ENCODE measurements around the gene GRIA2.

The GRIA2 gene

GRCh38 chr4:157265281-157265680, 44.8 kb downstream of the GRIA2 start:
- Histone ChIP-seq H3K4me3 (ENCODE audit: low read depth, low read length) (no peak overlapping the region), H3K27me3 (ENCODE audit: control insufficient read depth, insufficient read depth, low read length) (no peaks in the 10 kb centered on the region), H3K9me3 (ENCODE audit: control insufficient read depth, insufficient read depth, low read length) (no peaks in the 10 kb centered on the region), H3K36me3 (ENCODE audit: control insufficient read depth, insufficient read depth, low read length) (no peaks in the 10 kb centered on the region), H3K4me1 (ENCODE audit: control insufficient read depth, insufficient read depth, low read length) (no peaks in the 10 kb centered on the region), H3K9ac (ENCODE audit: low read depth, low read length) (no peak overlapping the region)

- peaks cover 3% of the 10 kb centered on the region for H3K4me1 ChIP-seq (ENCODE audit: control insufficient read depth, insufficient read depth, low read length)
- H3K4me3 ChIP-seq (ENCODE audit: low read depth, low read length): no peak overlapping the region
- H3K27me3 ChIP-seq (ENCODE audit: control insufficient read depth, insufficient read depth, low read length): no peaks in the 10 kb centered on the region
- no peak overlapping the region for H3K9ac ChIP-seq (ENCODE audit: low read depth, low read length)
- no peaks in the 10 kb centered on the region for H3K36me3 ChIP-seq (ENCODE audit: control insufficient read depth, insufficient read depth, low read length)
- no peaks in the 10 kb centered on the region for H3K9me3 ChIP-seq (ENCODE audit: control insufficient read depth, insufficient read depth, low read length)
Observed at GRCh38 chr4:157270108-157270507, 49.6 kb downstream of the GRIA2 start.

- H3K4me3 ChIP-seq (ENCODE audit: low read depth, low read length): no peak overlapping the region
- H3K9me3 ChIP-seq (ENCODE audit: control insufficient read depth, insufficient read depth, low read length): no peaks in the 10 kb centered on the region
- H3K4me1 ChIP-seq (ENCODE audit: control insufficient read depth, insufficient read depth, low read length): peaks cover 3% of the 10 kb centered on the region
- H3K9ac ChIP-seq (ENCODE audit: low read depth, low read length): no peak overlapping the region
- no peaks in the 10 kb centered on the region for H3K27me3 ChIP-seq (ENCODE audit: control insufficient read depth, insufficient read depth, low read length)
- H3K36me3 ChIP-seq (ENCODE audit: control insufficient read depth, insufficient read depth, low read length): no peaks in the 10 kb centered on the region
Observed at GRCh38 chr4:157270552-157270951, 50.0 kb downstream of the GRIA2 start.

GRCh38 chr4:157271166-157271869, 50.8 kb downstream of the GRIA2 start:
- H3K4me3 ChIP-seq (ENCODE audit: low read depth, low read length): no peak overlapping the region

GRCh38 chr4:157280673-157281072, 60.1 kb downstream of the GRIA2 start:
- H3K9ac ChIP-seq (ENCODE audit: low read depth, low read length): no peak overlapping the region
- no peaks in the 10 kb centered on the region for H3K4me1 ChIP-seq (ENCODE audit: control insufficient read depth, insufficient read depth, low read length)
- no peaks in the 10 kb centered on the region for H3K27me3 ChIP-seq (ENCODE audit: control insufficient read depth, insufficient read depth, low read length)
- no peak overlapping the region for H3K4me3 ChIP-seq (ENCODE audit: low read depth, low read length)
- H3K9me3 ChIP-seq (ENCODE audit: control insufficient read depth, insufficient read depth, low read length): no peaks in the 10 kb centered on the region
- H3K36me3 ChIP-seq (ENCODE audit: control insufficient read depth, insufficient read depth, low read length): no peaks in the 10 kb centered on the region

More at GRCh38 chr4:157271166-157271869, 50.8 kb downstream of the GRIA2 start:
- Histone ChIP-seq H3K36me3 (ENCODE audit: control insufficient read depth, insufficient read depth, low read length) (no peaks in the 10 kb centered on the region), H3K4me1 (ENCODE audit: control insufficient read depth, insufficient read depth, low read length) (peaks cover 3% of the 10 kb centered on the region), H3K9ac (ENCODE audit: low read depth, low read length) (no peak overlapping the region), H3K27me3 (ENCODE audit: control insufficient read depth, insufficient read depth, low read length) (no peaks in the 10 kb centered on the region), H3K9me3 (ENCODE audit: control insufficient read depth, insufficient read depth, low read length) (no peaks in the 10 kb centered on the region)

GRCh38 chr4:157282019-157282418, 61.5 kb downstream of the GRIA2 start:
- H3K4me3 ChIP-seq (ENCODE audit: low read depth, low read length): no peak overlapping the region
- H3K4me1 ChIP-seq (ENCODE audit: control insufficient read depth, insufficient read depth, low read length): no peaks in the 10 kb centered on the region
- H3K9ac ChIP-seq (ENCODE audit: low read depth, low read length): no peak overlapping the region
- no peaks in the 10 kb centered on the region for H3K36me3 ChIP-seq (ENCODE audit: control insufficient read depth, insufficient read depth, low read length)
- no peaks in the 10 kb centered on the region for H3K9me3 ChIP-seq (ENCODE audit: control insufficient read depth, insufficient read depth, low read length)
- no peaks in the 10 kb centered on the region for H3K27me3 ChIP-seq (ENCODE audit: control insufficient read depth, insufficient read depth, low read length)

- Histone ChIP-seq H3K36me3 (ENCODE audit: control insufficient read depth, insufficient read depth, low read length) (no peaks in the 10 kb centered on the region), H3K4me1 (ENCODE audit: control insufficient read depth, insufficient read depth, low read length) (no peaks in the 10 kb centered on the region), H3K9me3 (ENCODE audit: control insufficient read depth, insufficient read depth, low read length) (no peaks in the 10 kb centered on the region), H3K4me3 (ENCODE audit: low read depth, low read length) (no peak overlapping the region), H3K9ac (ENCODE audit: low read depth, low read length) (no peak overlapping the region), H3K27me3 (ENCODE audit: control insufficient read depth, insufficient read depth, low read length) (no peaks in the 10 kb centered on the region)
Observed at GRCh38 chr4:157287445-157287844, 66.9 kb downstream of the GRIA2 start.

- H3K4me1 ChIP-seq (ENCODE audit: control insufficient read depth, insufficient read depth, low read length): no peaks in the 10 kb centered on the region
- no peaks in the 10 kb centered on the region for H3K27me3 ChIP-seq (ENCODE audit: control insufficient read depth, insufficient read depth, low read length)
- H3K4me3 ChIP-seq (ENCODE audit: low read depth, low read length): no peak overlapping the region
- no peak overlapping the region for H3K9ac ChIP-seq (ENCODE audit: low read depth, low read length)
- H3K36me3 ChIP-seq (ENCODE audit: control insufficient read depth, insufficient read depth, low read length): no peaks in the 10 kb centered on the region
- no peaks in the 10 kb centered on the region for H3K9me3 ChIP-seq (ENCODE audit: control insufficient read depth, insufficient read depth, low read length)
Observed at GRCh38 chr4:157290622-157291021, 70.1 kb downstream of the GRIA2 start.

- Histone ChIP-seq H3K36me3 (ENCODE audit: control insufficient read depth, insufficient read depth, low read length) (no peaks in the 10 kb centered on the region), H3K27me3 (ENCODE audit: control insufficient read depth, insufficient read depth, low read length) (no peaks in the 10 kb centered on the region), H3K4me3 (ENCODE audit: low read depth, low read length) (no peak overlapping the region), H3K9ac (ENCODE audit: low read depth, low read length) (no peak overlapping the region), H3K9me3 (ENCODE audit: control insufficient read depth, insufficient read depth, low read length) (no peaks in the 10 kb centered on the region), H3K4me1 (ENCODE audit: control insufficient read depth, insufficient read depth, low read length) (no peaks in the 10 kb centered on the region)
Observed at GRCh38 chr4:157291071-157291470, 70.5 kb downstream of the GRIA2 start.

GRCh38 chr4:157293673-157294072, 73.1 kb downstream of the GRIA2 start:
- Histone ChIP-seq H3K4me3 (ENCODE audit: low read depth, low read length) (no peak overlapping the region), H3K27me3 (ENCODE audit: control insufficient read depth, insufficient read depth, low read length) (no peaks in the 10 kb centered on the region), H3K9ac (ENCODE audit: low read depth, low read length) (no peak overlapping the region), H3K36me3 (ENCODE audit: control insufficient read depth, insufficient read depth, low read length) (no peaks in the 10 kb centered on the region), H3K9me3 (ENCODE audit: control insufficient read depth, insufficient read depth, low read length) (no peaks in the 10 kb centered on the region), H3K4me1 (ENCODE audit: control insufficient read depth, insufficient read depth, low read length) (no peaks in the 10 kb centered on the region)

GRCh38 chr4:157294575-157294974, 74.0 kb downstream of the GRIA2 start:
- Histone ChIP-seq H3K9ac (ENCODE audit: low read depth, low read length) (no peak overlapping the region), H3K4me1 (ENCODE audit: control insufficient read depth, insufficient read depth, low read length) (no peaks in the 10 kb centered on the region), H3K9me3 (ENCODE audit: control insufficient read depth, insufficient read depth, low read length) (no peaks in the 10 kb centered on the region)

GRCh38 chr4:157300701-157301100, 80.2 kb downstream of the GRIA2 start:
- no peaks in the 10 kb centered on the region for H3K27me3 ChIP-seq (ENCODE audit: control insufficient read depth, insufficient read depth, low read length)
- H3K4me1 ChIP-seq (ENCODE audit: control insufficient read depth, insufficient read depth, low read length): no peaks in the 10 kb centered on the region
- no peak overlapping the region for H3K9ac ChIP-seq (ENCODE audit: low read depth, low read length)
- no peaks in the 10 kb centered on the region for H3K36me3 ChIP-seq (ENCODE audit: control insufficient read depth, insufficient read depth, low read length)
- H3K9me3 ChIP-seq (ENCODE audit: control insufficient read depth, insufficient read depth, low read length): no peaks in the 10 kb centered on the region
- no peak overlapping the region for H3K4me3 ChIP-seq (ENCODE audit: low read depth, low read length)

More at GRCh38 chr4:157294575-157294974, 74.0 kb downstream of the GRIA2 start:
- no peak overlapping the region for H3K4me3 ChIP-seq (ENCODE audit: low read depth, low read length)
- no peaks in the 10 kb centered on the region for H3K27me3 ChIP-seq (ENCODE audit: control insufficient read depth, insufficient read depth, low read length)
- no peaks in the 10 kb centered on the region for H3K36me3 ChIP-seq (ENCODE audit: control insufficient read depth, insufficient read depth, low read length)

All from iPS-15b (cell line).